CD4-positive, alpha-beta memory T cell (primary cell): Measurements from ENCODE around the gene MTCL1. TPM values are rescaled to one million over a fixed set of nuclear protein-coding genes. Genes with fewer than 3 reads are reported as not detected.
A peak's percentile ranks its signal among the peaks of the same experiment; 100 is the strongest.

Experiments used
- CTCF ChIA-PET: fragments of 350-600 bp; sonication (Branson Sonifier 250); formaldehyde crosslinking; loops from one replicate; lab custom pipeline; 2021; ENCODE audit warnings: inconsistent platforms; ENCODE audit not compliant: partially characterized antibody; lab: Charles Lee
- POLR2A ChIA-PET: fragments of 350-600 bp; sonication (Branson Sonifier 250); formaldehyde crosslinking; loops from one replicate; lab custom pipeline; 2021; ENCODE audit not compliant: partially characterized antibody; lab: Charles Lee
- DNase-seq, 5 donors: peaks; one replicate each; pipeline versions ENCODE4 v3.0.0 to v3.0.0-alpha.2; 2020 to 2022; ENCODE audit warnings: mixed read lengths in 1 of 5
- H3K27ac ChIP-seq: one replicate; pipeline ENCODE4 v1.7.0; 2013; ENCODE audit warnings: low read depth, low read length
- H3K27me3 ChIP-seq: 2 replicates; pipeline ENCODE4 v1.7.0; 2013; ENCODE audit warnings: mild to moderate bottlenecking, low read length, moderate library complexity; ENCODE audit not compliant: insufficient read depth
- H3K36me3 ChIP-seq: 2 replicates; pipeline ENCODE4 v1.7.0; 2013; ENCODE audit warnings: mild to moderate bottlenecking, low read length, moderate library complexity; ENCODE audit not compliant: insufficient read depth
- H3K4me1 ChIP-seq: 2 replicates; pipeline ENCODE4 v1.7.0; 2013; ENCODE audit warnings: mild to moderate bottlenecking, low read length, moderate library complexity; ENCODE audit not compliant: insufficient read depth
- H3K4me3 ChIP-seq, 2 donors: one replicate each; pipeline ENCODE4 v1.7.0; 2013; ENCODE audit warnings: low read length in 2 of 2, mild to moderate bottlenecking in 1 of 2
- H3K9me3 ChIP-seq, 2 donors: one replicate each; pipeline ENCODE4 v1.7.0; 2013; ENCODE audit warnings: low read length in 2 of 2, control low read depth in 1 of 2; ENCODE audit not compliant: control insufficient read depth in 1 of 2
- H3K27ac Mint-ChIP-seq, 7 donors: one replicate each; pipeline ENCODE4 v1.8.0; 2020 to 2021; ENCODE audit warnings: mixed read lengths in 7 of 7, mild to moderate bottlenecking in 6 of 7, inconsistent platforms in 3 of 7, moderate library complexity in 3 of 7
- H3K27me3 Mint-ChIP-seq, 2 donors: one replicate each; pipeline ENCODE4 v1.8.0; 2020 to 2021; ENCODE audit warnings: mixed read lengths in 2 of 2
- H3K36me3 Mint-ChIP-seq, 2 donors: one replicate each; pipeline ENCODE4 v1.8.0; 2020 to 2021; ENCODE audit warnings: mixed read lengths in 2 of 2, inconsistent platforms in 1 of 2, mild to moderate bottlenecking in 1 of 2
- H3K4me1 Mint-ChIP-seq, 4 donors: one replicate each; pipeline ENCODE4 v1.8.0; 2020 to 2021; ENCODE audit warnings: mixed read lengths in 4 of 4, mild to moderate bottlenecking in 1 of 4
- H3K4me3 Mint-ChIP-seq, 8 donors: one replicate each; pipeline ENCODE4 v1.8.0; 2020 to 2021; ENCODE audit warnings: mixed read lengths in 8 of 8, mild to moderate bottlenecking in 7 of 8, moderate library complexity in 6 of 8, inconsistent platforms in 3 of 8
- H3K9me3 Mint-ChIP-seq, 8 donors: one replicate each; pipeline ENCODE4 v1.8.0; 2020 to 2021; ENCODE audit warnings: mixed read lengths in 8 of 8, mild to moderate bottlenecking in 5 of 8, inconsistent platforms in 3 of 8, moderate library complexity in 1 of 8
- intact Hi-C: fragments of 100-400 bp; cut with micrococcal nuclease; formaldehyde crosslinking; loops from one replicate; pipeline ENCODE4 v1.15.1; 2023
- polyA plus RNA-seq, 2 donors: library from polyadenylated mRNA; unstranded; fragments of 300-500 nt; fragmentation: Illumina TruSeq; gene quantifications; one replicate each; pipeline ENCODE4 v1.2.3, GENCODE V29; 2021
- total RNA-seq, 2 experiments: library from RNA; stranded (reverse); gene quantifications; one replicate each; pipeline ENCODE4 v1.2.3, GENCODE V29; 2021

MTCL1 gene
- total and polyA plus RNA-seq, 4 experiments from 2014 or later: 0.29 to 0.36 TPM; not detected in 2

- POLR2A ChIA-PET: no interaction called here
Measured at GRCh38 chr18:8778824-8779223, 73.5 kb downstream of the MTCL1 start.

GRCh38 chr18:8779251-8779650 lies 73.9 kb downstream of the MTCL1 start:
- no peaks in the 10 kb centered on the region for H3K27me3 ChIP-seq
- Mint-ChIP-seq H3K4me3 (no peak overlapping the region), H3K9me3 (no peaks in the 10 kb centered on the region), H3K27ac (no peak overlapping the region), H3K4me1 (no peaks in the 10 kb centered on the region), H3K27me3 (peaks cover 2 to 6% of the 10 kb centered on the region in 2 donors), H3K36me3 (no peaks in the 10 kb centered on the region)
- no peaks in the 10 kb centered on the region for H3K4me1 ChIP-seq
- no peak for DNase-seq
- H3K27ac ChIP-seq: no peak overlapping the region
- H3K36me3 ChIP-seq: no peaks in the 10 kb centered on the region
- H3K9me3 ChIP-seq: no peaks in the 10 kb centered on the region
- H3K4me3 ChIP-seq: no peak overlapping the region
- intact Hi-C loops: no loop called here
- CTCF ChIA-PET: no interaction called here
- POLR2A ChIA-PET: no interaction called here

More at GRCh38 chr18:8778824-8779223, 73.5 kb downstream of the MTCL1 start:
- Histone ChIP-seq H3K27me3 (no peaks in the 10 kb centered on the region), H3K4me3 (no peak overlapping the region), H3K36me3 (no peaks in the 10 kb centered on the region), H3K9me3 (no peaks in the 10 kb centered on the region), H3K4me1 (no peaks in the 10 kb centered on the region), H3K27ac (no peak overlapping the region)
- CTCF ChIA-PET: no interaction called here
- Mint-ChIP-seq H3K9me3 (no peaks in the 10 kb centered on the region), H3K36me3 (no peaks in the 10 kb centered on the region), H3K4me1 (no peaks in the 10 kb centered on the region), H3K27ac (peak overlapping the region in 1 of 7 donors; percentile 8), H3K27me3 (peaks cover 2 to 6% of the 10 kb centered on the region in 2 donors), H3K4me3 (peak overlapping the region in 1 of 8 donors; percentile 30)
- DNase-seq: no peak
- intact Hi-C loops: no loop called here

GRCh38 chr18:8780227-8780626 lies 74.9 kb downstream of the MTCL1 start:
- H3K27ac ChIP-seq: no peak overlapping the region
- H3K9me3 Mint-ChIP-seq: no peaks in the 10 kb centered on the region
- no peaks in the 10 kb centered on the region for H3K4me1 ChIP-seq
- H3K36me3 ChIP-seq: no peaks in the 10 kb centered on the region
- DNase-seq: no peak
- no peak overlapping the region for H3K4me3 Mint-ChIP-seq
- peaks cover 2 to 6% of the 10 kb centered on the region in 2 donors for H3K27me3 Mint-ChIP-seq
- intact Hi-C loops: no loop called here
- no peaks in the 10 kb centered on the region for H3K36me3 Mint-ChIP-seq
- no peak overlapping the region for H3K27ac Mint-ChIP-seq
- ChIA-PET CTCF (no interaction called here), POLR2A (no interaction called here)
- no peaks in the 10 kb centered on the region for H3K4me1 Mint-ChIP-seq
- H3K4me3 ChIP-seq: no peak overlapping the region
- H3K27me3 ChIP-seq: no peaks in the 10 kb centered on the region
- H3K9me3 ChIP-seq: no peaks in the 10 kb centered on the region

GRCh38 chr18:8781671-8782070 lies 76.3 kb downstream of the MTCL1 start:
- Mint-ChIP-seq H3K4me3 (no peak overlapping the region), H3K36me3 (no peaks in the 10 kb centered on the region), H3K27ac (no peak overlapping the region), H3K9me3 (no peaks in the 10 kb centered on the region), H3K27me3 (peaks cover 5 to 6% of the 10 kb centered on the region in 2 donors), H3K4me1 (peaks cover 0 to 4% (median 3%) of the 10 kb centered on the region in 4 donors)
- DNase-seq: no peak
- Histone ChIP-seq H3K4me3 (no peak overlapping the region), H3K9me3 (no peaks in the 10 kb centered on the region), H3K27me3 (no peaks in the 10 kb centered on the region), H3K36me3 (no peaks in the 10 kb centered on the region), H3K4me1 (no peaks in the 10 kb centered on the region), H3K27ac (no peak overlapping the region)
- ChIA-PET POLR2A (no interaction called here), CTCF (no interaction called here)
- intact Hi-C loops: no loop called here

GRCh38 chr18:8783335-8783993 lies 78.1 kb downstream of the MTCL1 start:
- Histone ChIP-seq H3K4me3 (no peak overlapping the region), H3K9me3 (no peaks in the 10 kb centered on the region), H3K4me1 (no peaks in the 10 kb centered on the region), H3K27me3 (no peaks in the 10 kb centered on the region), H3K27ac (no peak overlapping the region), H3K36me3 (no peaks in the 10 kb centered on the region)
- no peak for DNase-seq
- Mint-ChIP-seq H3K4me3 (no peak overlapping the region), H3K36me3 (no peaks in the 10 kb centered on the region), H3K4me1 (peaks cover 2 to 9% (median 5%) of the 10 kb centered on the region in 4 donors), H3K27ac (no peak overlapping the region), H3K27me3 (peaks cover 5 to 6% of the 10 kb centered on the region in 2 donors), H3K9me3 (no peaks in the 10 kb centered on the region)
- intact Hi-C loops: no loop called here
- ChIA-PET POLR2A (no interaction called here), CTCF (no interaction called here)

- no peaks in the 10 kb centered on the region for H3K27me3 ChIP-seq
- H3K4me1 ChIP-seq: no peaks in the 10 kb centered on the region
- no peak for DNase-seq
- CTCF ChIA-PET: no interaction called here
- H3K36me3 Mint-ChIP-seq: no peaks in the 10 kb centered on the region
- H3K9me3 Mint-ChIP-seq: no peaks in the 10 kb centered on the region
- peaks cover 2 to 9% (median 5%) of the 10 kb centered on the region in 4 donors for H3K4me1 Mint-ChIP-seq
- no peak overlapping the region for H3K27ac Mint-ChIP-seq
- intact Hi-C loops: no loop called here
- peaks cover 5 to 6% of the 10 kb centered on the region in 2 donors for H3K27me3 Mint-ChIP-seq
- POLR2A ChIA-PET: no interaction called here
- no peaks in the 10 kb centered on the region for H3K9me3 ChIP-seq
- no peak overlapping the region for H3K4me3 ChIP-seq
- no peaks in the 10 kb centered on the region for H3K36me3 ChIP-seq
- no peak overlapping the region for H3K4me3 Mint-ChIP-seq
- H3K27ac ChIP-seq: no peak overlapping the region
Measured at GRCh38 chr18:8783994-8784530, 78.7 kb downstream of the MTCL1 start.

- Histone ChIP-seq H3K4me1 (no peaks in the 10 kb centered on the region), H3K9me3 (no peaks in the 10 kb centered on the region), H3K36me3 (no peaks in the 10 kb centered on the region), H3K27me3 (no peaks in the 10 kb centered on the region), H3K4me3 (no peak overlapping the region), H3K27ac (no peak overlapping the region)
- H3K27me3 Mint-ChIP-seq: peaks cover 3 to 5% of the 10 kb centered on the region in 2 donors
- DNase-seq: no peak
- H3K36me3 Mint-ChIP-seq: no peaks in the 10 kb centered on the region
- CTCF ChIA-PET: no interaction called here
- intact Hi-C loops: no loop called here
- no peaks in the 10 kb centered on the region for H3K9me3 Mint-ChIP-seq
- no peak overlapping the region for H3K27ac Mint-ChIP-seq
- POLR2A ChIA-PET: no interaction called here
- H3K4me1 Mint-ChIP-seq: peaks cover 2 to 9% (median 5%) of the 10 kb centered on the region in 4 donors
- no peak overlapping the region for H3K4me3 Mint-ChIP-seq
Measured at GRCh38 chr18:8785261-8785660, 79.9 kb downstream of the MTCL1 start.
